Liver (tissue), 9 donors: ENCODE data around the gene SMYD3. TPM values are rescaled to one million over a fixed set of nuclear protein-coding genes. Genes with fewer than 3 reads are reported as not detected.

ENCODE experiments used
- DNase-seq: peaks from one replicate; pipeline ENCODE4 v3.0.0-alpha.2; 2017; ENCODE audit warnings: low spot score
- H3K27ac ChIP-seq, 2 donors: one replicate each; pipeline ENCODE4 v1.7.0; 2013; ENCODE audit warnings: inconsistent platforms in 2 of 2, low read length in 2 of 2, control low read depth in 1 of 2, low read depth in 1 of 2, mild to moderate bottlenecking in 1 of 2
- H3K27me3 ChIP-seq, 4 donors: one replicate each; pipeline versions ENCODE4 v1.6.1 to v1.7.0; 2013; ENCODE audit warnings: low read length in 3 of 4, inconsistent platforms in 1 of 4, mild to moderate bottlenecking in 1 of 4, moderate library complexity in 1 of 4; ENCODE audit not compliant: control insufficient read depth in 4 of 4, insufficient read depth in 4 of 4
- H3K36me3 ChIP-seq, 4 donors: one replicate each; pipeline versions ENCODE4 v1.6.1 to v1.7.0; 2013; ENCODE audit warnings: low read length in 3 of 4, mild to moderate bottlenecking in 3 of 4, low read depth in 1 of 4, moderate library complexity in 1 of 4; ENCODE audit not compliant: control insufficient read depth in 4 of 4, insufficient read depth in 3 of 4
- H3K4me1 ChIP-seq, 4 donors: one replicate each; pipeline versions ENCODE4 v1.6.1 to v1.7.0; 2013; ENCODE audit warnings: low read length in 3 of 4, mild to moderate bottlenecking in 3 of 4, moderate library complexity in 1 of 4; ENCODE audit not compliant: control insufficient read depth in 4 of 4, insufficient read depth in 4 of 4
- H3K4me3 ChIP-seq, 3 donors: one replicate each; pipeline versions ENCODE4 v1.6.1 to v1.7.0; 2013; ENCODE audit warnings: low read length in 3 of 3, control low read depth in 1 of 3, low read depth in 1 of 3, mild to moderate bottlenecking in 1 of 3
- H3K9ac ChIP-seq, 2 donors: one replicate each; pipeline ENCODE4 v1.7.0; 2013; ENCODE audit warnings: low read length in 2 of 2, mild to moderate bottlenecking in 2 of 2, moderate library complexity in 2 of 2, control low read depth in 1 of 2, low read depth in 1 of 2
- H3K9me3 ChIP-seq, 4 donors: one replicate each; pipeline versions ENCODE4 v1.6.1 to v1.7.0; 2013; ENCODE audit warnings: low read length in 3 of 4; ENCODE audit not compliant: control insufficient read depth in 4 of 4
- ATF3 ChIP-seq: IDR thresholded peaks from 2 replicates; pipeline ENCODE4 v1.6.1; 2016; ENCODE audit warnings: antibody characterized with exemption
- CTCF ChIP-seq: fragments of 150-350 bp; IDR thresholded peaks from 2 replicates; pipeline ENCODE4 v1.5.1; 2017; ENCODE audit warnings: improper control_type of control experiment, low read depth, low read length; ENCODE audit not compliant: missing input control
- EGR1 ChIP-seq, 2 donors: IDR thresholded peaks; 2 replicates each; pipeline ENCODE4 v1.6.1; 2016 to 2018; ENCODE audit warnings: antibody characterized with exemption in 2 of 2, low read depth in 2 of 2
- FOXA1 ChIP-seq: IDR thresholded peaks from 2 replicates; pipeline ENCODE4 v1.6.1; 2016; ENCODE audit warnings: antibody characterized with exemption
- GABPA ChIP-seq, 2 donors: IDR thresholded peaks in 1 of 2; conservative IDR thresholded peaks in 1 of 2; 2 replicates each; pipeline ENCODE4 v1.6.1; 2016; ENCODE audit warnings: antibody characterized with exemption in 2 of 2, mild to moderate bottlenecking in 1 of 2, moderate library complexity in 1 of 2
- HNF4A ChIP-seq, 2 donors: conservative IDR thresholded peaks; 2 replicates each; pipeline ENCODE4 v1.6.1; 2016; ENCODE audit warnings: antibody characterized with exemption in 2 of 2, mild to moderate bottlenecking in 2 of 2
- HNF4G ChIP-seq: IDR thresholded peaks from 2 replicates; pipeline ENCODE4 v1.6.1; 2016; ENCODE audit warnings: antibody characterized with exemption
- MAX ChIP-seq: IDR thresholded peaks from 2 replicates; pipeline ENCODE4 v1.6.1; 2016; ENCODE audit warnings: antibody characterized with exemption
- NR2F2 ChIP-seq: IDR thresholded peaks from 2 replicates; pipeline ENCODE4 v1.6.1; 2016; ENCODE audit warnings: antibody characterized with exemption
- RAD21 ChIP-seq, 2 donors: IDR thresholded peaks; 2 replicates each; pipeline ENCODE4 v1.6.1; 2016; ENCODE audit warnings: antibody characterized with exemption in 2 of 2, mild to moderate bottlenecking in 2 of 2
- RXRA ChIP-seq, 2 donors: IDR thresholded peaks; 2 replicates each; pipeline ENCODE4 v1.6.1; 2017 to 2018; ENCODE audit warnings: antibody characterized with exemption in 2 of 2, mild to moderate bottlenecking in 1 of 2
- SP1 ChIP-seq: IDR thresholded peaks from 2 replicates; pipeline ENCODE4 v1.6.1; 2018; ENCODE audit warnings: antibody characterized with exemption, mild to moderate bottlenecking
- TAF1 ChIP-seq: conservative IDR thresholded peaks from 2 replicates; pipeline ENCODE4 v1.6.1; 2016; ENCODE audit warnings: antibody characterized with exemption, mild to moderate bottlenecking
- WGBS: extraction: QIAGEN DNeasy Blood & Tissue Kit; methylation state at CpG from one replicate; pipeline ENCODE4 v1.1.7; 2013; 5-methylcytosine and 5-hydroxymethylcytosine counted together
- polyA plus RNA-seq, 2 donors: library from polyadenylated mRNA; stranded (reverse) in 1 of 2; unstranded in 1 of 2; fragments of 200-250 nt in 1 of 2; fragments of >200 nt in 1 of 2; fragmentation: Nextera tagmentation in 1 of 2; extraction: Ambion mirVana in 1 of 2; gene quantifications; one replicate each; pipeline versions ENCODE4 v1.2.1 to v1.2.3, GENCODE V29; 2013 to 2015
- total RNA-seq, 2 donors: library from RNA; depleted of rRNA; stranded (reverse); fragments of >200 nt; gene quantifications; one replicate each; pipeline ENCODE4 v1.2.3, GENCODE V29; 2014
- donor health status: healthy.
- donor health status: healthy.
- donor health status: healthy.
- donor health status: healthy.
- donor health status: healthy.

SMYD3 gene
- total and polyA plus RNA-seq, 4 donors: 3.1 to 9.1 (median 8.0) TPM

GRCh38 chr1:245749053-245749452 lies 758.0 kb downstream of the SMYD3 start:
- Histone ChIP-seq H3K27ac (no peak overlapping the region), H3K4me1 (no peaks in the 10 kb centered on the region), H3K36me3 (peaks cover 0 to 2% (median 0%) of the 10 kb centered on the region in 4 donors), H3K9ac (no peak overlapping the region), H3K9me3 (peaks cover 0 to 1% (median 0%) of the 10 kb centered on the region in 4 donors), H3K4me3 (no peak overlapping the region), H3K27me3 (no peaks in the 10 kb centered on the region)
- 90% methylated on average over 3 of the region's 3 CpGs for WGBS
- TF ChIP-seq SP1: no peak
- no peak for DNase-seq

GRCh38 chr1:245748646-245749045 lies 758.4 kb downstream of the SMYD3 start:
- WGBS: 94% methylated on average over 3 of the region's 3 CpGs
- Histone ChIP-seq H3K4me1 (no peaks in the 10 kb centered on the region), H3K27ac (no peak overlapping the region), H3K27me3 (no peaks in the 10 kb centered on the region), H3K36me3 (peaks cover 0 to 2% (median 0%) of the 10 kb centered on the region in 4 donors), H3K4me3 (no peak overlapping the region), H3K9me3 (peaks cover 0 to 1% (median 0%) of the 10 kb centered on the region in 4 donors), H3K9ac (no peak overlapping the region)
- no peak for DNase-seq
- TF ChIP-seq HNF4A (conservative IDR thresholded peaks at IDR 0.05) (no peak), MAX (no peak), RAD21 (IDR thresholded peaks at IDR 0.05) (no peak), RXRA (IDR thresholded peaks at IDR 0.05) (no peak), ATF3 (no peak), CTCF (no peak), HNF4G (no peak), NR2F2 (no peak), GABPA (IDR thresholded peaks at IDR 0.05 in 1 of 2, conservative IDR thresholded peaks at IDR 0.05 in 1 of 2) (no peak), FOXA1 (no peak), EGR1 (IDR thresholded peaks at IDR 0.05; ENCODE audit: low read depth in 2 of 2) (no peak), TAF1 (no peak)

- TF ChIP-seq ATF3 (no peak), HNF4A (conservative IDR thresholded peaks at IDR 0.05) (no peak), HNF4G (no peak), MAX (no peak)
- no peak for DNase-seq
- 96% methylated on average over 10 of the region's 10 CpGs for WGBS
- no peaks in the 10 kb centered on the region for H3K4me1 ChIP-seq
- H3K9me3 ChIP-seq: peaks cover 0 to 1% (median 0%) of the 10 kb centered on the region in 4 donors
- no peak overlapping the region for H3K9ac ChIP-seq
- H3K36me3 ChIP-seq: peaks cover 0 to 2% (median 0%) of the 10 kb centered on the region in 4 donors
- no peak overlapping the region for H3K4me3 ChIP-seq
- no peak overlapping the region for H3K27ac ChIP-seq
- no peaks in the 10 kb centered on the region for H3K27me3 ChIP-seq
Measured at GRCh38 chr1:245748240-245748639, 758.8 kb downstream of the SMYD3 start.
